Neural progenitor cell (in vitro differentiated cells): ENCODE measurements around the gene NODAL.

ENCODE experiments used
- CTCF ChIP-seq: fragments of 200-600 bp; sonication (generic); IDR thresholded peaks from 2 replicates; pipeline ENCODE4 v1.5.1; 2017; ENCODE audit warnings: antibody characterized with exemption, mild to moderate bottlenecking
- EZH2 ChIP-seq: fragments of 200-600 bp; sonication (generic); IDR thresholded peaks from 2 replicates; pipeline ENCODE4 v1.6.1; 2017; ENCODE audit warnings: antibody characterized with exemption, mild to moderate bottlenecking, moderate library complexity
- EZH2phosphoT487 ChIP-seq: fragments of 200-600 bp; sonication (generic); IDR thresholded peaks from 2 replicates; pipeline ENCODE4 v1.6.1; 2017; ENCODE audit warnings: antibody characterized with exemption

GRCh38 chr10:70475661-70476060, 34.2 kb upstream of the NODAL start:
- no peak for TF ChIP-seq CTCF
- no peak for TF ChIP-seq EZH2phosphoT487
- no peak for TF ChIP-seq EZH2
